Activated CD4-positive, alpha-beta T cell treated with anti-CD3 and anti-CD28 coated beads, Interleukin-2, amount 50 U/mL, for 48 hours (primary cell): Measurements from ENCODE around the gene VTA1.
"Not testable (repeated sequence)": the region's sequence is repeated elsewhere in the genome, so short reads cannot be mapped to it uniquely, and the experiment has no call there.

Experiments used
- DNase-seq, 2 experiments: peaks; one replicate each; pipeline ENCODE4 v3.0.0-alpha.2; 2020

The VTA1 gene, protein sequence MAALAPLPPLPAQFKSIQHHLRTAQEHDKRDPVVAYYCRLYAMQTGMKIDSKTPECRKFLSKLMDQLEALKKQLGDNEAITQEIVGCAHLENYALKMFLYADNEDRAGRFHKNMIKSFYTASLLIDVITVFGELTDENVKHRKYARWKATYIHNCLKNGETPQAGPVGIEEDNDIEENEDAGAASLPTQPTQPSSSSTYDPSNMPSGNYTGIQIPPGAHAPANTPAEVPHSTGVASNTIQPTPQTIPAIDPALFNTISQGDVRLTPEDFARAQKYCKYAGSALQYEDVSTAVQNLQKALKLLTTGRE

GRCh38 chr6:142146828-142147662 lies at the start of gene VTA1, which contains the start of gene NMBR:
VTA1 (plus strand) TSS chr6:142147263; CDS start chr6:142147288, 25 bp downstream.
NMBR (minus strand) TSS chr6:142147122; CDS start chr6:142088658, 58,464 bp downstream.
- DNase-seq = peak; percentile 91 to 95

DNA sequence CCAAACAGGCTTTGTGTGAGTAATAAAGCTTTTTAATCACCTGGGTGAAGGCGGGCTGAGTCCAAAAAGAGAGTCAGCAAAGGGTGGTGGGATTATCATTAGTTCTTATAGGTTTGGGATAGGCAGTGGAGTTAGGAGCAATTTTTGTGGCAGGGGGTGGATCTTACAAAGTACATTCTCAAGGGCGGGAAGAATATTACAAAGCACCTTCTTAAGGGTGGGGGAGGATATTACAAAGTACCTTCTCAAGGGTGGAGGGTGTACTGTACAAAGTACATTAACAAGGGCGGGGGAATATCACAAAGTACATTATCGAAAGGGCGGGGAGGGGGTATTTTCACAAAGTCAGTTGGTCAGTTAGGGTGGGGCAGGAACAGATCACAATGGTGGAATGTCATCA lies 42.2 kb upstream of the VTA1 start:
- not testable (repeated sequence) for DNase-seq

GRCh38 chr6:142110820-142111219 lies 36.2 kb upstream of the VTA1 start:
- DNase-seq = not testable (repeated sequence)

DNA sequence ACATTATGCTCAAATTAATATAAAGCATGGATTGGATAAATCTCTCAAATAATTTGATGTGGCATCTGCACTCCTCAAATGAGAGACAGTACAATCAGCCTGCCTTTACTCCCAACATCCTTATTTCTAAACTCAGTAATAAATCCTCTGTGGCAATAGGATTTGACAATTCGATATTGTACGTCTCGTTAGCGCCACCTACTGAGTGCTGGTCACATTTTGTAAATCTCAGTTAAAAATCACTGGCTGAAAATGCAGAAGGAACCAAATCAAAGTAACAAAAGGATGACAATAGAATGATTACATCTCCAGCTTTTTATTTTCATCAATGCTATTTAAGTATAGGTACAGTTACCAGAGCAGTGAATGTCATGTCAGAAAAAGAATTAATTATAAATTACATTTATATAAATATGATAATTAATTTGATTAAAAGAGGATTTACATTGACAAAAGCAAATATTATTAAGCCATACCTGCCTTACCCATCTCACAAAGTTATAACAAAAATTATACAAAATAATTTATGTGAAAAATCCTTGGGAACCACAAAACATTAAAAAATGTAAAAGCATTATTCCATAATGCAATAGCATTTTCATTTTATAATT lies 34.5 kb upstream of the VTA1 start:
- DNase-seq = peak; percentile 81 to 85

- no peak for DNase-seq
These were observed 29.7 kb upstream of the VTA1 start for GRCh38 chr6:142117366-142117765.

DNA sequence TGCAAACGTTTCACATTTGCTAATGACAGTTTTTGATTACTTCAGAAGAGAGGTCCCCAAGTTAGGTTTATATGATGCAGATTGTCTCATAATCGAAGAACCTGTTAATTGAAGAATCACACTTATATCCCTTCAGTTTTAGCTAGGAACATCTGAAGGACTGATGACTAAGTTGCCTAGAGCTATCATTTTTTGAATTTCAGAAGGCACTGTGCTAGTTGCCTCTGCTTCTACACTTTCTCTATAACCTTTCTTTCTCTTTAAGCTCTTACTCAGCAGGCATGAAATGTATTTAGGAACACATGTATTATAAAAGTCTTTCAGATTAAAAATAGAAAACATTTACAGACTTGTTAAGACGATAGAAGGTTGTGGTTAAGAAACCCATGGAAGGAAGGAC lies 28.7 kb upstream of the VTA1 start:
- DNase-seq = no peak

- DNase-seq = no peak
These were observed 28.1 kb upstream of the VTA1 start for GRCh38 chr6:142118925-142119324.

- DNase-seq = no peak
These were observed 25.7 kb upstream of the VTA1 start for GRCh38 chr6:142121342-142121741.

DNA sequence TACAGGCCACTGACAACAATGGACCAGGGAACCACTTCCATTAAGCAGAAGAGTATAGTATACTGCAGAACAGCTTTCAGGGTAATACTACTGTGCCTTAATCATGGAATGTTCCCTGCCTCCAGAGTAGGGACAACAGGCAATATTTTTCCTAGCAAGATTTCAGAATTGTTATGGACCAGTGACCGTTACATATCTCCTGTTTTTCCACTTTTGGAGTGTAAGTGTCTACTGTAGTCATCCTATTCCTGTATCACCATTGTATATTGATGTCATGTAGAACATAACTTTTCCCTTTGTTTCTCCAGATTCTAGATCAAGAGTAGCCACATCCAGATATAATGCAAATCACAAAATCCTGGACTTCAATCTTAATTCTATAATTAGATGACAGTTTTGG lies 16.2 kb upstream of the VTA1 start:
- no peak for DNase-seq

DNA sequence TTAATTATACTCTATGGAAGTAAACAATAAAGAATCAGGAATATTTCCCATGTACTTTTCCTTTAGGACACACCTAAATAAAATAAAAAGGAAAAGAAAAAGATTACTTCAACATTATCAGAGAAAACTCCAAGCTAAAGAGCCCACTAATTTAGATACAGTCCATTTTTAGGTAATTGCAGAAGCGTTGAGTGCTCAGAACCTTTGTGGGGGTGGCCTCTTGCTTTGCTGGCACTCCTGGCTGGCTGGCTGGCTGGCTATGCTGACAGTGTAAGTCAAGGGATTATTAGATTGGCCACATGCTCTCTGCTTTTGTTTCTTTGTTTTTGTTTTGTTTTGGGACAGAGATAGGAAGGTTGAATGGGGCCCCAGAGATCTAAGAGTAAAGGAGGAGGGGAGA lies 14.4 kb upstream of the VTA1 start, which contains the start of gene GJE1:
GJE1 (plus strand) TSS at position 301 of the 400 bp plus-strand sequence. CDS start 234 bp downstream, outside the sequence.
- no peak for DNase-seq

GRCh38 chr6:142138876-142139275 lies 8.2 kb upstream of the VTA1 start:
- no peak for DNase-seq

DNA sequence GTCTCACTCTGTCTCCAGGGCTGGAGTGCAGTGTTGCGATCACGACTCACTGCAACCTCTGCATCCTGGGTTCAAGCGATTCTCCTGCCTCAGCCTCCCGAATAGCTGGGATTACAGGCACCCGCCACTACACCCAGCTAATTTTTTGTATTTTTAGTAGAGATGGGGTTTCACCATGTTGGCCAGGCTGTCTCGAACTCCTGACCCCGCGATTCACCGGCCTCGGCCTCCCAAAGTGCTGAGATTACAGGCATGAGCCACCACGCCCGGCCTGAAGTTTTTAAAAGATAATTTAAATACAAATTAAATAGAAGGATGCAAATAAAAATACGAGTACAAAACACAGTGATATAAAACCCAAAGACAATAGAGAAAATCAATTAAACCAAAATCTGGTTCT lies 5.5 kb upstream of the VTA1 start:
- DNase-seq = not testable (repeated sequence)

GRCh38 chr6:142152746-142153145 lies 5.7 kb downstream of the VTA1 start:
- no peak for DNase-seq

GRCh38 chr6:142153196-142153595 lies 6.1 kb downstream of the VTA1 start:
- DNase-seq = no peak

DNA sequence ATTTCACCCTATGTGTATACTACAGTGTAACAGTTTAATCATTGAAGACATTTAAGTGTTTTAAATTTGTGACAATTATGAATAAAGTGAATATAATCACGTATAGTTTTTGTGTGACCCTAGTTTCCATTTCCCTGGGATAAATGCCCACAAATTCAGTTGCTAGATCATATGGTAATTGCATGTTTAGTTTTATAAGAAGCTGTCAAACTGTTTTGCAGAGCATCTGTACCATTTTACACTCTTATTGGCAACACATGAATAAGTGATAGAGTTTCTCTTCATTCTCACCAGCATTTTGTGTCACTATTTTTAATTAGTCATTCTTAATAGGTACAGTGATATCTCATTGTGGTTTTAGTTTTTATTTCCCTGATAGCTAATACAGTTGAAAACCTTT lies 7.3 kb downstream of the VTA1 start:
- no peak for DNase-seq

DNA sequence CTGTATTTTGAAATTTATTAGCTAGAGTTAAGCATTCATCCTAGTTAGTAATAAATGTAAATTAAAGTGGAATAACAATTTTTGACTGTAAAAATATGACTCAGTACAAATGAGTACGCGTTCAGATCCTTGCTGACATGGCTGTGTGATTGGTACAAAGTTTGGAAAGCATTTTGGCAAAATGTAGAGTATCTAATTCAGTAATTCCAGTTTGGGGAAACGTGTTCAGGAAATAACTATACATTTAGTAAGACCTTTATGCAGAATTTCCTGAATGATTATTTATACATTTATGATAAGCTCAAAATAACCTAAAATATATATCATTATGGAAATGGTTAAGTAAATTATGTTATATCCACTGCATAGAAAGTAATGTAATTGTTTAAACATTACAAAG lies 8.0 kb downstream of the VTA1 start:
- DNase-seq = no peak

GRCh38 chr6:142155895-142156757 lies 9.1 kb downstream of the VTA1 start:
- DNase-seq = no peak

DNA sequence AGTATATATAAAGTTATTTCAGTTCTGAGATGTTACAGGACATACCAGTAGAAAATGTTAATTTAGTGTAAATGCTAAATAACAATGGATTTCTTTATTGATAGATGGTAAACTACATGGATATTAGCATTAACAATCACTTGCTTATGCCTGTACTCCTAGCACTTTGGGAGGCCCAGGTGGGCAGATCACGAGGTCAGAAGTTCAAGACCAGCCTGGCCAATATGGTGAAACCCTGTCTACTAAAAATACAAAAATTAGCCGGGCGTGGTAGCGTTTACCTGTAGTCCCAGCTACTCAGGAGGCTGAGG lies 9.7 kb downstream of the VTA1 start:
- DNase-seq = not testable (repeated sequence)

GRCh38 chr6:142162780-142163179 lies 15.7 kb downstream of the VTA1 start:
- DNase-seq = no peak

DNA sequence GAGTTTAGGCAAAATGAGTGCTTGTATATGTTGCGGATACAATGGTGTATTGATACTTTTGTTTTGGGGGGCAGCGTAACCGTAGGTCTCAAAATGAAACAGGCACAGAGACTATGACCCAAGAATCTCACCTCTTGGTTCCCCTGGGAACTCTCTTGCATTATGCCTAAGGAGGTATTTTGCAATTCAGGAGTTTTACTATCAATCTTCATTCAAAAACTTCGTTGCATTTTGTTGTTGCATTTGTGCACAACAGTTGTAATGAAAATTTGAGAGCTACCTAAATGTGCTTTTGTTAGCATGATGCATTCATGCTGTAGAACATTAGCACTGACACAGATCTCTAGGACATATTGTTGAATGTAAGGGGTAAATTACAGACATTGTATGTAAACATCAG lies 18.2 kb downstream of the VTA1 start:
- no peak for DNase-seq

DNA sequence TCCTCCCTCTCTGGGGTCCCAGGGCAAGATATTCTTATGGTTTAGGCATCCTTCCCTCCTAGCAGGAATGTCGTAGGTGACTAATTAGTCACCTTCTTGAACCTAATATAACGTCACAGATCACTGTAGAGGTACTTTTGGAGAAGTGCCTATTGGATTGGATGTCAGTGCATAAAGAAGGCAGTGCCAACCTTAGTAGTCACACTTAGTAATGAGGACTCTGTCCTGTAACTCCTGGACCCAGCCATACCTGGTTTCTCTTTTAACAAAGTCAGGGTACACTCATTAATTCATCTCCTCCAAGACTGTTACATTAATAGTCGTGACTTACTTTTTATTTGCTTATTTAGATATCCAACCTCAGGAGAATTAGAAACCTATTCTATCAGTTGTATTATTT lies 20.0 kb downstream of the VTA1 start:
- no peak for DNase-seq

- DNase-seq = no peak
These were observed 20.4 kb downstream of the VTA1 start for GRCh38 chr6:142167486-142167885.

DNA sequence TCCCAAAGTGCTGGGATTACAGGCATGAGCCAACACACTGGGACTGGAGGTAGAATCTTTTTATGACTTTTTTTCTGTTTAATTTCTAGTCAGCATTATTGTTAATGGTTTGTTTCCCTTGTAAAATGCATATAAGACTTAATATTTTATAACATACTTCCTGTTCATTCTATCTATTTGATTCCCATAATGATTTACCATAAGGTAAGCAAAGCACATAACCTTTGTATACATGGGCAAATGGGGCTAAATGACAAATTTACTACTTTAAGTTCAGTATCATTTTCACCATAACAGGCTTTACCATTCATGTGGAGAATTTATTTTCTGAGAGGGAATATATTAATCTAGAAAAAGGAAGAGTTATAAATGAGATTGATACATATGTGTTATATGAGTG lies 24.3 kb downstream of the VTA1 start:
- no peak for DNase-seq
